Astrocyte of the cerebellum (primary cell): ENCODE measurements around the gene FGF10.

Experiments
- DNase-seq: peaks from one replicate; pipeline ENCODE4 v3.0.0-alpha.2; 2011; ENCODE audit warnings: low read depth
- H3K4me3 ChIP-seq: 2 replicates; pipeline ENCODE4 v1.5.1; 2011; ENCODE audit warnings: mild to moderate bottlenecking, low read depth, low read length, moderate library complexity
- in situ Hi-C: cut with HindIII; loops from 2 replicates; pipeline ENCODE4 v1.10.0; 2017; ENCODE audit warnings: low sequenced_read_pairs
- TF ChIP-seq, protein P1 (sequence below): IDR thresholded peaks from 2 replicates; pipeline ENCODE4 v1.5.1; 2012; ENCODE audit warnings: low read length, low read depth, moderate library complexity, mild to moderate bottlenecking; ENCODE audit errors: missing control alignments

Gene FGF10

DNA sequence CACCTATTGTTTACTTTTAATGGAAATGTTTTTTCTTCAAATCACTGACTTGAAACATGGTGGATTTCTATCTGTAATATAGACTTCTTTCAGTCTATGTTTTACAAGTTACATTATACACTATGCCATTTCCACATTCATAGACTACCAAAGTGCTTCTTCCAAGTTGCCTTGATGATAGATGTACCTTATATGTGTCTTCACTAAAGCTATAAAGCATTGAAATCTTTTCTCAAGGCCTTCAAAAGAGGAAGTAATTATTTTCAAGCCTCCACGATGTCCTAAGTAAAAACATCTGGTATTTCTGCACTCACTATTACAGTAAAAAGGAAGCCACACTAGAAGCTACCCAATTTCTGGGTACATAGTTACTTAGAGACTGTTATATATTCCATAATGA lies 113.3 kb downstream of the FGF10 start:
- TF ChIP-seq, protein P1, sequence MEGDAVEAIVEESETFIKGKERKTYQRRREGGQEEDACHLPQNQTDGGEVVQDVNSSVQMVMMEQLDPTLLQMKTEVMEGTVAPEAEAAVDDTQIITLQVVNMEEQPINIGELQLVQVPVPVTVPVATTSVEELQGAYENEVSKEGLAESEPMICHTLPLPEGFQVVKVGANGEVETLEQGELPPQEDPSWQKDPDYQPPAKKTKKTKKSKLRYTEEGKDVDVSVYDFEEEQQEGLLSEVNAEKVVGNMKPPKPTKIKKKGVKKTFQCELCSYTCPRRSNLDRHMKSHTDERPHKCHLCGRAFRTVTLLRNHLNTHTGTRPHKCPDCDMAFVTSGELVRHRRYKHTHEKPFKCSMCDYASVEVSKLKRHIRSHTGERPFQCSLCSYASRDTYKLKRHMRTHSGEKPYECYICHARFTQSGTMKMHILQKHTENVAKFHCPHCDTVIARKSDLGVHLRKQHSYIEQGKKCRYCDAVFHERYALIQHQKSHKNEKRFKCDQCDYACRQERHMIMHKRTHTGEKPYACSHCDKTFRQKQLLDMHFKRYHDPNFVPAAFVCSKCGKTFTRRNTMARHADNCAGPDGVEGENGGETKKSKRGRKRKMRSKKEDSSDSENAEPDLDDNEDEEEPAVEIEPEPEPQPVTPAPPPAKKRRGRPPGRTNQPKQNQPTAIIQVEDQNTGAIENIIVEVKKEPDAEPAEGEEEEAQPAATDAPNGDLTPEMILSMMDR = no peak
- in situ Hi-C loops = no loop called here

DNA sequence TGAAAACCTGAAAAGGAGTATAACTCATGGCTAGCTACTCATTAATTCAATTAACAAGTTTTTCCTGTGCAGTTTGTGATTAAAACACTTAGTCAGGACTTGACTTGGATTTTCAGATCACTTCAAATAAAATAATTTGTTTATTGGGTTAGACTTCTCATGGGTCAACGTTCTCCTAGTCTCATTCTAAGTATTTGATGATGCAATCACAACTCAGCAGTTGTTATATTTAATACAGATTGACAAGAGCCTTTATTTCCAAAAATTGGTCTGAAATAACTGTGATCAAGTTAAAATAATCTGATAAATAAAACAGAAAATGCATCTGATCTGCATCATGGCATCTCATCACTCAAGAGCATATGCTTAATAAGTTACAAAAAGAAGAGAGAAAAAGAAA lies 113.9 kb downstream of the FGF10 start:
- TF ChIP-seq, protein P1 = no peak
- in situ Hi-C loops = no loop called here
- no peak for DNase-seq
- H3K4me3 ChIP-seq = no peak overlapping the region

More for the DNA sequence above, 113.3 kb downstream of the FGF10 start:
- no peak for DNase-seq
- no peak overlapping the region for H3K4me3 ChIP-seq

- DNase-seq = no peak
- TF ChIP-seq, protein P1 = no peak
- no peak overlapping the region for H3K4me3 ChIP-seq
- in situ Hi-C loops = no loop called here
These were observed 121.3 kb downstream of the FGF10 start for GRCh38 chr5:44267909-44268308.

DNA sequence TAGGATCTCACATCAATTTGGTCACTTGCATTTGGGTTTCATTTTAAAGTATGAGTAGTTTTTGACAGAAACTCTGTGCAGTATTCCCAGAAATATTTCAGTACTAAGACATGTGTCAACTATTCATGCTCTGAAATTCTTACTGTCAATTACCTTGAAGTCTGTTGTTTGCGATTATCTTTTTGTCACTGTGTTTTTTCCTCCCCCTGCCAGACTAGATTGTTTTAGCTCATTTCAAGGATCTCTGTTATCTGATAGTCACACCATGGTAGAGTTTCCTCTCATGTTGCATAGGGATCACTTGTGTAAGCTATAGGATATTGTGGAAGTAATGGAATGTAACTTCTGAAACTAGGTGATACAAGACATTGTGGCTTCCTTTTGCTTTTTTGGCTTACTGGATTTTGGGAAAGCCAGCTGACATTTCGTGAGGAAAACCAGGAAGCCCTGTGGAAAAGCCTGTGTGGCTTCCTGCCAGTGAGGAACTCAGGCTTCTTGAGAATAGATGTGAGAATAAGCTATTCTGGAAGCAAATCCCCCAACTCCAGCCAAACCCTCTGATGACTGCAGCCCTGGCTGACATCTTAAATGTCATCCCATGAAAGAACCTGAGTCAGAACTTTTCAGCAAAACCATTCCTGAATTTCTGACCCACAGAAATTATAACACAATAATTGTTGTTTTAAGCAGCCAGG lies 122.2 kb downstream of the FGF10 start:
- TF ChIP-seq, protein P1 = no peak
- no peak overlapping the region for H3K4me3 ChIP-seq
- in situ Hi-C loops = no loop called here
- no peak for DNase-seq

GRCh38 chr5:44265713-44266112 lies 123.5 kb downstream of the FGF10 start:
- TF ChIP-seq, protein P1 = no peak
- in situ Hi-C loops = no loop called here
- DNase-seq = no peak
- H3K4me3 ChIP-seq = no peak overlapping the region

DNA sequence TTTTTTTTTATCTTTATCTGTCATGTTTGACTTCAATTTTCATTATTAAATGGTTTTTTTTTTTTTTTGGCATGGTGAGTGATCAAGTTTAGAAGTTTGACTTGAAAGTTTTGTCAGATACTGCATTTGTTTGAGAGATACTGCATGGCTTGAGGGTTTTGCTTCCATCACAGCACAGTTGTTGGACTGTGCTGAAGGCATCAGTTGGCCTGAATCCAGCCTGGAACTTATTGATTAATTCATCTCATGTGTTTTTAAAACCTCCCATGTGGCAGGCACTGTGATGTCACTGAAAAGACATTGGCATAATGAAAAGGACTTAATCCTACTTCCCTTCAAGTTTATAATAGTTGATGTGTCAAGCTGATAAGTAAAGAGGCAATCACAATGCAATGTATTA lies 128.4 kb downstream of the FGF10 start:
- H3K4me3 ChIP-seq = no peak overlapping the region
- in situ Hi-C loops = no loop called here
- TF ChIP-seq, protein P1 = no peak
- no peak for DNase-seq
